ENCODE data around the gene PTPRD.

Gene PTPRD

DNA sequence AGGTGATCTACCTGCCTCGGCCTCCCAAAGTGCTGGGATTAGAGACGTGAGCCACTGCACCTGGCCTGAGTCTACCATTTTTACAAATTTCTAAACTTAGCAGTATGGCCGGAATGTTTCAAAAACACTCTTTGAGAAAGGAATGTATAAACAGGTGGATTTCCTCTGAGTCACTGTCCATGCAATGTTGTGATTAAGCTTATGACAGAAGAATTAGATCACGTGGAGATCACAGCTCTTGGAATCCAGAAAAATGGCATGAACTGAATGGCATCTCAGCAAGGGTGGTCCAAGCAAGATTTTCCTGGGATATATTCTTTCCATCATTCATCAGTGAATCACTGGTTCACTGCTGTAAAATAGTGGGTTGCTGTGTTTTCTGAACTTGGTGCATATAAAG lies 865.0 kb downstream of the PTPRD start:
- no peaks in the 10 kb centered on the region for H3K9me3 ChIP-seq (ENCODE audit: control insufficient read depth in 2 of 2, low read length in 2 of 2)
- H3K9ac ChIP-seq (ENCODE audit: low read length in 2 of 2) = no peak overlapping the region
- no peaks in the 10 kb centered on the region for H3K36me3 ChIP-seq (ENCODE audit: control insufficient read depth in 2 of 2, insufficient read depth in 2 of 2, low read length in 2 of 2)
- no peak overlapping the region for H3K27ac ChIP-seq (ENCODE audit: low read length)
- H3K4me3 ChIP-seq (ENCODE audit: low read length in 2 of 2) = no peak overlapping the region
- H3K4me1 ChIP-seq (ENCODE audit: control insufficient read depth, insufficient read depth, low read length) = no peaks in the 10 kb centered on the region
- no peaks in the 10 kb centered on the region for H3K27me3 ChIP-seq (ENCODE audit: control insufficient read depth in 1 of 2, insufficient read depth in 2 of 2, low read length in 2 of 2)

DNA sequence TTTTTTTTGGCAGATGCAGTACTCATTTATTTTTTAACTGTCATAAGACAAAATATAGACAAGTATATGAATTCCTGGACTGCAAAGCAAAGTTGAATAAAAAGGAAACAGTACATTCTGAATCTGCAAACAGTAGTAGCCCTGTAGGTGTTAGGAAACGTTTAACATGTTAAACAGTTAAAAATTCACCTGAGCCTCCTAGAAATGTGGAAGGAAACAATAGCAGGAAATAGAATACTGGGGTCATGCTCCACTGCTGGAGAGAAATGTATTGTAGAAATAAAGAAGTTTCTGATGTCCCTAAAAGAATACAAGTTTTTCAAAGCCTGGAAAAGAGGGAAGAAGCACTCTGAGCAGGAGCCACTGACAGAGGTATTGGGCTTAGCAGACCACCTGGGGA lies 866.0 kb downstream of the PTPRD start:
- no peaks in the 10 kb centered on the region for H3K9me3 ChIP-seq (ENCODE audit: control insufficient read depth in 2 of 2, low read length in 2 of 2)
- no peaks in the 10 kb centered on the region for H3K36me3 ChIP-seq (ENCODE audit: control insufficient read depth in 2 of 2, insufficient read depth in 2 of 2, low read length in 2 of 2)
- no peak overlapping the region for H3K9ac ChIP-seq (ENCODE audit: low read length in 2 of 2)
- H3K27me3 ChIP-seq (ENCODE audit: control insufficient read depth in 1 of 2, insufficient read depth in 2 of 2, low read length in 2 of 2) = no peaks in the 10 kb centered on the region
- no peak overlapping the region for H3K4me3 ChIP-seq (ENCODE audit: low read length in 2 of 2)
- no peak overlapping the region for H3K27ac ChIP-seq (ENCODE audit: low read length)
- no peaks in the 10 kb centered on the region for H3K4me1 ChIP-seq (ENCODE audit: control insufficient read depth, insufficient read depth, low read length)

DNA sequence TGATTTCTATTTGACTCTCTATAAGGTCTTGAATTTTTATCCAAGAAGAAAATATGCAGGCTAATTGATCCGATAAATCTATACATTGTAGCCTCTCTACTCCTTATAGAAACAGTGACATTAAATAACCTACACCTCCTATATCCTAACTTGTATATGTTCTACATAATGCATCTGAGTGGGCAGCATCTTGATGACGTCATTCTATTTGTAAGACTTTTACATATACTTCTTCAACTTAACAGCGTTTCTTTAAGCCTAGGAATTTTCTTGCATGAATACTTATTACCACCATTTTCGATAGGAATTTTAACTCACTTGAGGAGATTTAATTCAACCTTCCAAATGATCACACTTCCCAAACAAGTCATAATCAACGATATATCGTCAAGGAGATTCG lies 869.0 kb downstream of the PTPRD start:
- no peaks in the 10 kb centered on the region for H3K4me1 ChIP-seq (ENCODE audit: control insufficient read depth, insufficient read depth, low read length)
- no peaks in the 10 kb centered on the region for H3K36me3 ChIP-seq (ENCODE audit: control insufficient read depth in 2 of 2, insufficient read depth in 2 of 2, low read length in 2 of 2)
- H3K27me3 ChIP-seq (ENCODE audit: control insufficient read depth in 1 of 2, insufficient read depth in 2 of 2, low read length in 2 of 2) = no peaks in the 10 kb centered on the region
- H3K9ac ChIP-seq (ENCODE audit: low read length in 2 of 2) = no peak overlapping the region
- no peak overlapping the region for H3K27ac ChIP-seq (ENCODE audit: low read length)
- no peak overlapping the region for H3K4me3 ChIP-seq (ENCODE audit: low read length in 2 of 2)
- H3K9me3 ChIP-seq (ENCODE audit: control insufficient read depth in 2 of 2, low read length in 2 of 2) = no peaks in the 10 kb centered on the region

DNA sequence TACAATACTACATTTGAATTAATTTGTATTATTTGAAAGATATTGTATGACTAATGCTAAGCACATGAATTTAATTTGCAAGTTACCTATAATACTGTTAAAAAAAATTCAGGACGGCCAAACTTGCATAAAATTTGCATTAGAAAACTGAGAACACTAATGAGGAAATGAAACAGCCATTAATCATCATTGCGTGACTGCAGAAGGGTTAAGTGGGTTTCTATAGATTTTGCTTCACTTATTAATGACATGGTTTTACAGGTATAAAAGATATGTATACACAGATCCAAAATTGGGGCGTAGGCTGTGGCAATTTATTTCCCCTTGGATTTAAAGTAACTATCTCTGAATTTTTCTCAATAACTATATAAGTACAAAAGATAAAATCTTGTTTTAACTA lies 882.6 kb downstream of the PTPRD start:
- no peaks in the 10 kb centered on the region for H3K4me1 ChIP-seq (ENCODE audit: control insufficient read depth, insufficient read depth, low read length)
- H3K9ac ChIP-seq (ENCODE audit: low read length in 2 of 2) = no peak overlapping the region
- H3K27me3 ChIP-seq (ENCODE audit: control insufficient read depth in 1 of 2, insufficient read depth in 2 of 2, low read length in 2 of 2) = no peaks in the 10 kb centered on the region
- no peaks in the 10 kb centered on the region for H3K36me3 ChIP-seq (ENCODE audit: control insufficient read depth in 2 of 2, insufficient read depth in 2 of 2, low read length in 2 of 2)
- no peak overlapping the region for H3K4me3 ChIP-seq (ENCODE audit: low read length in 2 of 2)
- H3K27ac ChIP-seq (ENCODE audit: low read length) = no peak overlapping the region
- no peaks in the 10 kb centered on the region for H3K9me3 ChIP-seq (ENCODE audit: control insufficient read depth in 2 of 2, low read length in 2 of 2)

DNA sequence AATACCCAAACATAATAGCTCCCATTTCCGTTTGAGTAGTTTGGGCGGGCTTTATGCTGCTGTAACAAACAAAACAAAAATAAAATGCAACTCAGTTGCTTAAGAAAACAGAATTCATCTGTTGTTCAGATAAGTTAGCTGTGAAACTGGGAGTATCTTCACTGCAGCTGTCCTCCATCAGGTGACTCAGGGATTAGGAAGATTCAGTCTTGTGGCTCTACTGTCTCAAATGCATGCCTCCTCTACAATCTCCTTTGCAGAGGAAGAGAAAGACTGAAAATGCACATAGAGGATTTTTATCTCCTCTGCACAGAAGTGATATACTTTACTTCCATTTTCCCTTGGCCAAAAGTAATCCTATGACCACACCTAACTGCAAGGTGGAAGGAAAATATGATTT lies 883.7 kb downstream of the PTPRD start:
- Histone ChIP-seq H3K9ac (ENCODE audit: low read length in 2 of 2) (no peak overlapping the region), H3K9me3 (ENCODE audit: control insufficient read depth in 2 of 2, low read length in 2 of 2) (no peaks in the 10 kb centered on the region), H3K27me3 (ENCODE audit: control insufficient read depth in 1 of 2, insufficient read depth in 2 of 2, low read length in 2 of 2) (no peaks in the 10 kb centered on the region), H3K27ac (ENCODE audit: low read length) (no peak overlapping the region), H3K36me3 (ENCODE audit: control insufficient read depth in 2 of 2, insufficient read depth in 2 of 2, low read length in 2 of 2) (no peaks in the 10 kb centered on the region), H3K4me1 (ENCODE audit: control insufficient read depth, insufficient read depth, low read length) (no peaks in the 10 kb centered on the region), H3K4me3 (ENCODE audit: low read length in 2 of 2) (no peak overlapping the region)

DNA sequence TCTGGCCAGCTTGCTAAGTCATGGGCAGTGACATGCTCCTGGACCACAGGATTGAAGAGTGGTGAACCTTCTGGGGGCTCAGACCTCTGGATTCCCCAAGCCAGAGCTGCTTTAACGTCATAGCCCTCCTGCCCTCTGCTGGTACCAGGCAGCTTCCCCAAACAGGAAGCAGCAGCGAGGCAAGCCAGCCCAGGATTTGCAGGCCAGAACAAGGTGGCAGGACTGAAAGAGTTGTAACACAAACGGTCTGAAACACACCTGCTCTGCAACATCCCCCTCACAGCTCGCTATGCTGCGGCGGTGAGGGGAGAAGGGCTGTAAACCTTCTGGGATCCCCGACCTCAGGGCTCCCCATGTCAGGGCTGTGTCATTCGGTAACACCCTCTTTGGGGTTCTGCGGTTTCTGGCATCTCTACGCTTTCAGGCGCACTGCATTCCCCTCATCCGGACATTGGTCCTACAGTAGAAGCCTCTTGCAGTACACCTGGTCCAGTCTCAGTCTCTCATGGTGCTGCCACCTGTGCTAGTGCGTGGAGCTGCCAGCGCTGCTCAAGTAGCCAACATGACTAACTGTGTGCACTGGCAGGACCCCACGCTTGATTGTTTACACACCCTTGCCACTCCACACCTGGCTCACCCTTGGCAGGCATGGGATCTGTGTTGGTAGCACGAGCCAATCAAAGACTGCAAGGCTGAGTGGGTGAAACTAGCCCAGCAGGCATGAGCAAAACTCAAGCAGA lies 893.3 kb downstream of the PTPRD start:
- no peak overlapping the region for H3K9ac ChIP-seq (ENCODE audit: low read length in 2 of 2)
- no peaks in the 10 kb centered on the region for H3K36me3 ChIP-seq (ENCODE audit: control insufficient read depth in 2 of 2, insufficient read depth in 2 of 2, low read length in 2 of 2)
- no peak overlapping the region for H3K4me3 ChIP-seq (ENCODE audit: low read length in 2 of 2)
- H3K27me3 ChIP-seq (ENCODE audit: control insufficient read depth in 1 of 2, insufficient read depth in 2 of 2, low read length in 2 of 2) = no peaks in the 10 kb centered on the region
- no peak overlapping the region for H3K27ac ChIP-seq (ENCODE audit: low read length)
- H3K9me3 ChIP-seq (ENCODE audit: control insufficient read depth in 2 of 2, low read length in 2 of 2) = peaks cover 0 to 5% of the 10 kb centered on the region in 2 donors
- H3K4me1 ChIP-seq (ENCODE audit: control insufficient read depth, insufficient read depth, low read length) = no peaks in the 10 kb centered on the region

DNA sequence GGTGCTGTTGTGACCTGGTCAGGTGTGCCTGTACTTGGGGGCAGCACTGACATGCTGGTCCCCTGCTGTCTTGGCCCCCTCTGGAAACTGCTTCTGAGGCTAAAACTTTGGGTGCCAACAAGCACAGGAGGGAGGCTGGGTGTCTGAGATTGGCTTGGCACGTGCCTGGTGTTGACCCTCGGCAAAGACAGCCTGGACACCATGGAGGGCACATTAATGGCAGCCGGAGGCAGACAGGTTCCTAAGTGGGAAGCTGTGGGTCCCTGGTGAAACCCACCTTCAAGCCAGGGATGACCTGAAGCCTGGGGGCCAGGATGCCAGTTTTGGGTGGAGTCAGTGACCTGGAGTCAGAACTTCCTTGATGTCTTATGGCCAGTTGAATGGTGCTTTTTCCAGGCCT lies 894.1 kb downstream of the PTPRD start:
- Histone ChIP-seq H3K27ac (ENCODE audit: low read length) (no peak overlapping the region), H3K36me3 (ENCODE audit: control insufficient read depth in 2 of 2, insufficient read depth in 2 of 2, low read length in 2 of 2) (no peaks in the 10 kb centered on the region), H3K9ac (ENCODE audit: low read length in 2 of 2) (no peak overlapping the region), H3K9me3 (ENCODE audit: control insufficient read depth in 2 of 2, low read length in 2 of 2) (peaks cover 0 to 5% of the 10 kb centered on the region in 2 donors), H3K4me1 (ENCODE audit: control insufficient read depth, insufficient read depth, low read length) (no peaks in the 10 kb centered on the region), H3K4me3 (ENCODE audit: low read length in 2 of 2) (no peak overlapping the region), H3K27me3 (ENCODE audit: control insufficient read depth in 1 of 2, insufficient read depth in 2 of 2, low read length in 2 of 2) (no peaks in the 10 kb centered on the region)

DNA sequence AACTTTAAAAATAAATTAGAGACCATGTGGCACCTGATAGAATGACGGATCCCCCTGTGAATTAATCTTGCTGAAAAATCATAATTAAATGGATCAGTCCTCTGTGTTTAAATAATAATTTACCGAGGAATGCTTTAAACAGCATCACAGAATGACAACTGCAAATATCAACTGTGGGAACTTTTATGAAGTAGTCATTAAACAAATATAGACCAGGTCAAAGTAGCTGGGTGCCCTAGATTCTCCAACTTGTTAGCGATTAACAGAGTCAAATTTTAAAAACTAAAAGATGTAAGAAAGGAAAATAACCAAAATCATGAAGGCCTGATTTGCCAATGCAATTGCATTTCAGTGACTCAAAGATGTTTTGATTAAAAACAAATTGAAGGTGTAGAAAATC lies 933.4 kb downstream of the PTPRD start:
- Histone ChIP-seq H3K27ac (ENCODE audit: low read length) (no peak overlapping the region), H3K9ac (ENCODE audit: low read length in 2 of 2) (no peak overlapping the region), H3K4me1 (ENCODE audit: control insufficient read depth, insufficient read depth, low read length) (no peaks in the 10 kb centered on the region), H3K9me3 (ENCODE audit: control insufficient read depth in 2 of 2, low read length in 2 of 2) (no peaks in the 10 kb centered on the region), H3K4me3 (ENCODE audit: low read length in 2 of 2) (no peak overlapping the region), H3K36me3 (ENCODE audit: control insufficient read depth in 2 of 2, insufficient read depth in 2 of 2, low read length in 2 of 2) (no peaks in the 10 kb centered on the region), H3K27me3 (ENCODE audit: control insufficient read depth in 1 of 2, insufficient read depth in 2 of 2, low read length in 2 of 2) (no peaks in the 10 kb centered on the region)

DNA sequence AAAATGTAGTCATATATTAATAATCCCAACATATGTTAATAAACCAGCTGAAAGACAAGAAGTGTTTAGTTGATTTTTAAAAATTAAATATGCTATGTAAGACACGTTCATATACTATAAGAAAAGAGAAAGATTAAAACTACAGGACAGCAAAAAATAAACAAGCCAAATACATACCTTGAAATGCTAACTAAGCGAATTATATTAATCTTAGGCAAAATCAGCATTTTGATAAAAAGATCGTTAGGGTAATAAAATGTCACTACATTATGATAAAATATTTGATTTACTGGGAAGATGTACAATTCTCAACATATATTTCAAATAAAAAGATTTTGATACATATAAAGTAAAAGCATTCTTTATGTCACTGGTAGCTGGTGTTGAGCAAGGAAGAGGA lies 938.3 kb downstream of the PTPRD start:
- H3K4me1 ChIP-seq (ENCODE audit: control insufficient read depth, insufficient read depth, low read length) = no peaks in the 10 kb centered on the region

DNA sequence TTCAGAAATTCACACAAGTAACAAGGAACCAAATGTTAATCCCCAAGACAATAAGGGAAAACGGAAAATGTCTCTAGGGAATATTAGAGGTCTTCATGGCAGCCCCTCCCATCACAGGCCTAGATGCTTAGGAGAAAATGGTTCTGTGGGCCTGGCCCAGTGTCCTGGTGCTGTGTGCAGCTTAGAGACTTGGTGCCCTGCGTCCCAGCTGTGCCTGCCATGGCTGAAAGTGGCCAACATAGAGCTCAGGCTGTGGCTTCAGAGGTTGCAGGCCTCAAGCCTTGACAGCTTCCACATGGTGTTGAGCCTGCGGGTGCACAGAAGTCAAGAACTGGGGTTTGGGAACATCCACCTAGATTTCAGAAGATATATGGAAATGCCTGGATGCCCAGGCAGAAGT lies 942.3 kb downstream of the PTPRD start:
- H3K9ac ChIP-seq (ENCODE audit: low read length in 2 of 2) = no peak overlapping the region
- H3K27me3 ChIP-seq (ENCODE audit: control insufficient read depth in 1 of 2, insufficient read depth in 2 of 2, low read length in 2 of 2) = no peaks in the 10 kb centered on the region
- no peaks in the 10 kb centered on the region for H3K36me3 ChIP-seq (ENCODE audit: control insufficient read depth in 2 of 2, insufficient read depth in 2 of 2, low read length in 2 of 2)
- no peaks in the 10 kb centered on the region for H3K4me1 ChIP-seq (ENCODE audit: control insufficient read depth, insufficient read depth, low read length)
- H3K9me3 ChIP-seq (ENCODE audit: control insufficient read depth in 2 of 2, low read length in 2 of 2) = no peaks in the 10 kb centered on the region
- H3K4me3 ChIP-seq (ENCODE audit: low read length in 2 of 2) = no peak overlapping the region
- no peak overlapping the region for H3K27ac ChIP-seq (ENCODE audit: low read length)

More for the DNA sequence above, 938.3 kb downstream of the PTPRD start:
- H3K9ac ChIP-seq (ENCODE audit: low read length in 2 of 2) = no peak overlapping the region
- no peak overlapping the region for H3K27ac ChIP-seq (ENCODE audit: low read length)
- H3K4me3 ChIP-seq (ENCODE audit: low read length in 2 of 2) = no peak overlapping the region
- H3K9me3 ChIP-seq (ENCODE audit: control insufficient read depth in 2 of 2, low read length in 2 of 2) = no peaks in the 10 kb centered on the region
- H3K36me3 ChIP-seq (ENCODE audit: control insufficient read depth in 2 of 2, insufficient read depth in 2 of 2, low read length in 2 of 2) = no peaks in the 10 kb centered on the region
- no peaks in the 10 kb centered on the region for H3K27me3 ChIP-seq (ENCODE audit: control insufficient read depth in 1 of 2, insufficient read depth in 2 of 2, low read length in 2 of 2)

DNA sequence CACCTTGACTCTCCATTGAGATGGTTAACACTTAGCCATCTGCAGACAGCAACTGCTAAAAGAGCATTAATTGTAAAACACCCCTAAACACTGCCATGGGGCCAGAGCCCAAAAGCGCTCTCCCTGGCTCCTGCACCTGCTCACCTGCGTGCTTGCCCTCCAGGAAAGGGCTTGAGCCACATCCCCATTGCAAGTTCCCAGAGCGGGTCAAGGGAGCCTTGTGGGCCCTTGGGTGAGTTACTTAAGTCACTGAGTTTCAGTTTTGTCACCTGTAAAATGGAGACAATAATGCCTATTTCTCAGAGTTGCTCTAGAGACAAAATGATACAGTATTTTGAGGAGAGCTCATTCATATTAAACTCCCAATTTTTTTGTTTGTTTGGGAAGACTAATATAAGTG lies 967.8 kb downstream of the PTPRD start:
- H3K36me3 ChIP-seq (ENCODE audit: control insufficient read depth in 2 of 2, insufficient read depth in 2 of 2, low read length in 2 of 2) = no peaks in the 10 kb centered on the region
- H3K27ac ChIP-seq (ENCODE audit: low read length) = no peak overlapping the region

More for the DNA sequence above, 967.8 kb downstream of the PTPRD start:
- no peaks in the 10 kb centered on the region for H3K9me3 ChIP-seq (ENCODE audit: control insufficient read depth in 2 of 2, low read length in 2 of 2)
- no peak overlapping the region for H3K9ac ChIP-seq (ENCODE audit: low read length in 2 of 2)
- no peaks in the 10 kb centered on the region for H3K27me3 ChIP-seq (ENCODE audit: control insufficient read depth in 1 of 2, insufficient read depth in 2 of 2, low read length in 2 of 2)
- H3K4me3 ChIP-seq (ENCODE audit: low read length in 2 of 2) = no peak overlapping the region
- no peaks in the 10 kb centered on the region for H3K4me1 ChIP-seq (ENCODE audit: control insufficient read depth, insufficient read depth, low read length)
